ENCODE measurements around the gene EN2. TPM values are rescaled to one million over a fixed set of nuclear protein-coding genes. Genes with fewer than 3 reads are reported as not detected.
A peak's percentile ranks its signal among the peaks of the same experiment; 100 is the strongest.

The EN2 gene
- polyA plus RNA-seq, 2 of the 4 experiments (the other 2 are of a cell fraction) = 0.53 to 0.54 TPM

- 75% methylated on average over 23 of the region's 26 CpGs for WGBS (ENCODE audit: missing lambda C conversion rate)
- H3K27ac ChIP-seq = no peak overlapping the region
- FAIRE-seq (no peak), ATAC-seq (peak in 1 of 2 experiments; percentile 53; a peak in 2 of 6 replicates), DNase-seq (ENCODE audit: low read depth in 1 of 2, low spot score in 1 of 2) (no peak)
- no peaks in the 10 kb centered on the region for H3K9me3 ChIP-seq
- ChIA-PET POLR2A (no interaction called here), CTCF (interaction anchor here (0.6 to 1.0 kb wide), 2 partner anchors 10 to 18 kb away, joined by 3 to 4 read pairs; no protein-coding TSS in a partner anchor)
- H3K4me1 ChIP-seq = no peaks in the 10 kb centered on the region
- no peak overlapping the region for H3K4me3 ChIP-seq
- no peak overlapping the region for H3K4me2 ChIP-seq
- no peak for TF ChIP-seq EHMT2 (IDR thresholded peaks at IDR 0.05; ENCODE audit: low read depth)
- TF ChIP-seq, protein P1, sequence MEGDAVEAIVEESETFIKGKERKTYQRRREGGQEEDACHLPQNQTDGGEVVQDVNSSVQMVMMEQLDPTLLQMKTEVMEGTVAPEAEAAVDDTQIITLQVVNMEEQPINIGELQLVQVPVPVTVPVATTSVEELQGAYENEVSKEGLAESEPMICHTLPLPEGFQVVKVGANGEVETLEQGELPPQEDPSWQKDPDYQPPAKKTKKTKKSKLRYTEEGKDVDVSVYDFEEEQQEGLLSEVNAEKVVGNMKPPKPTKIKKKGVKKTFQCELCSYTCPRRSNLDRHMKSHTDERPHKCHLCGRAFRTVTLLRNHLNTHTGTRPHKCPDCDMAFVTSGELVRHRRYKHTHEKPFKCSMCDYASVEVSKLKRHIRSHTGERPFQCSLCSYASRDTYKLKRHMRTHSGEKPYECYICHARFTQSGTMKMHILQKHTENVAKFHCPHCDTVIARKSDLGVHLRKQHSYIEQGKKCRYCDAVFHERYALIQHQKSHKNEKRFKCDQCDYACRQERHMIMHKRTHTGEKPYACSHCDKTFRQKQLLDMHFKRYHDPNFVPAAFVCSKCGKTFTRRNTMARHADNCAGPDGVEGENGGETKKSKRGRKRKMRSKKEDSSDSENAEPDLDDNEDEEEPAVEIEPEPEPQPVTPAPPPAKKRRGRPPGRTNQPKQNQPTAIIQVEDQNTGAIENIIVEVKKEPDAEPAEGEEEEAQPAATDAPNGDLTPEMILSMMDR (IDR thresholded peaks at IDR 0.05) = no peak
- TF ChIP-seq GATA3 (IDR thresholded peaks at IDR 0.05; ENCODE audit: borderline replicate concordance) = no peak
- no peak for TF ChIP-seq NPAS2 (CRISPR knock-in tag; IDR thresholded peaks at IDR 0.05; ENCODE audit: borderline replicate concordance)
These were observed 39.4 kb downstream of the EN2 start for GRCh38 chr7:155497149-155497901.

DNA sequence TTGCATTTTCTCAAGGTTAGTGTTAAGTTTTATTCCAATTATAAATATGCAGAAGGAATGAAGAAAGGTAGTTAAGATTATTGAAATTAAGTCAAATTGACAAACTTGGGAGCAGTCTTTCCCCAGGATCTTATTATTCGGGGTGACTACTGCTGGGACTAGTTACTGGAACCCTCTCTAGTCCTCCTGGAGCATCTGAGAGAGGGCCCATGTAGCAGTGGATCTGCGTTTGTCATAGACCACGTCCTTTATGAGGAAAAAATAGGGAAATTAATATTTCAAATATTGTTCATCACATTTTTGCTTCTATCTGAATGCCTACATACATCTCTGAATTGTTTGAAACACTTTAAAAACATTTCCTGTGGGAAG is 47.5 kb downstream of the EN2 start:
- CTCF ChIA-PET = no interaction called here

GRCh38 chr7:155506854-155507337 is 49.0 kb downstream of the EN2 start:
- WGBS (ENCODE audit: missing lambda C conversion rate) = 29% methylated on average over 14 of the region's 14 CpGs
- no peak for FAIRE-seq
- ATAC-seq = peak; percentile 34 to 59; a peak in 2 of 6 replicates
- ChIA-PET CTCF (interaction anchor here (0.8 to 1.0 kb wide), 3 partner anchors 9 to 600 kb away, joined by 3 read pairs; no protein-coding TSS in a partner anchor), POLR2A (no interaction called here)
- Histone ChIP-seq H3K4me1 (no peaks in the 10 kb centered on the region), H3K9me3 (no peaks in the 10 kb centered on the region), H3K27ac (no peak overlapping the region), H3K4me3 (no peak overlapping the region), H3K4me2 (peak overlapping the region; percentile 41)
- TF ChIP-seq CBX8 (IDR thresholded peaks at IDR 0.05) = peak; percentile 83; the same call in 1 of the 2 replicates
- no peak for TF ChIP-seq NPAS2 (CRISPR knock-in tag; IDR thresholded peaks at IDR 0.05; ENCODE audit: borderline replicate concordance)
- TF ChIP-seq RNF2 (IDR thresholded peaks at IDR 0.05; ENCODE audit: borderline replicate concordance, low read depth) = peak; percentile 77
- DNase-seq (ENCODE audit: low read depth in 1 of 2, low spot score in 1 of 2) = peak in 1 of 2 experiments; percentile 17

More for the DNA sequence above, 47.5 kb downstream of the EN2 start:
- WGBS (ENCODE audit: missing lambda C conversion rate) = 1% methylated on average over 3 of the region's 3 CpGs
- FAIRE-seq (no peak), DNase-seq (ENCODE audit: low read depth in 1 of 2, low spot score in 1 of 2) (no peak), ATAC-seq (no peak)
- no peak overlapping the region for H3K27ac ChIP-seq
- H3K4me1 ChIP-seq = no peaks in the 10 kb centered on the region
- H3K9me3 ChIP-seq = no peaks in the 10 kb centered on the region
- no peak overlapping the region for H3K4me3 ChIP-seq
- TF ChIP-seq BCL3 (IDR thresholded peaks at IDR 0.05) (no peak), FOXS1 (CRISPR knock-in tag; IDR thresholded peaks at IDR 0.05) (no peak), RARB (CRISPR knock-in tag; IDR thresholded peaks at IDR 0.05) (no peak), FOSB (CRISPR knock-in tag; IDR thresholded peaks at IDR 0.05) (no peak), NFE2L2 (conservative IDR thresholded peaks at IDR 0.05; ENCODE audit: low read length) (no peak), RNF2 (IDR thresholded peaks at IDR 0.05; ENCODE audit: borderline replicate concordance, low read depth) (0 out of 2 replicates have a peak, but pooled peaks have one; percentile 29)
- TF ChIP-seq, protein P2, sequence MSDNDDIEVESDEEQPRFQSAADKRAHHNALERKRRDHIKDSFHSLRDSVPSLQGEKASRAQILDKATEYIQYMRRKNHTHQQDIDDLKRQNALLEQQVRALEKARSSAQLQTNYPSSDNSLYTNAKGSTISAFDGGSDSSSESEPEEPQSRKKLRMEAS (IDR thresholded peaks at IDR 0.05) = no peak
- POLR2A ChIA-PET = no interaction called here
- no peak overlapping the region for H3K4me2 ChIP-seq

DNA sequence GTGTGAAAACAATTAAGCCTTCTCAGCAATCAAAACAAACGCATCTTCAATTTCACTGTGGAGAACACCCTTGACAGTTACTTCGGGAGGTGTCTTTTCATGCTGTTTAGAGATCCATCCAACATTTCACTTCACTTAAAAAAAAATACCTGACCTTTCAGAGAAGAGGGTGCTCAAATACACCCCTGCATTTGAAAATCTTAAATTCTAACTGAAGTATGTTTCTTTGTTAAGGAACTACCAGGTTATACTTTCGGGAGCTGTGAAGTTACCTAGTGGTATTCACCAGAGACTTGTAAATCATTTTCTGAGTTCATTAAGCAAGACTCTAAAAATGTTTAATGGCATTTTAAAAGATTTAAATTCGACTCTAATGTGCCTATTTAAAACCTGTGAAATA is 49.6 kb downstream of the EN2 start:
- DNase-seq (ENCODE audit: low read depth in 1 of 2, low spot score in 1 of 2) (no peak), FAIRE-seq (no peak), ATAC-seq (no peak)
- Histone ChIP-seq H3K4me1 (no peaks in the 10 kb centered on the region), H3K27ac (no peak overlapping the region), H3K4me3 (no peak overlapping the region), H3K4me2 (no peak overlapping the region), H3K9me3 (no peaks in the 10 kb centered on the region)
- ChIA-PET POLR2A (no interaction called here), CTCF (interaction anchor here (0.9 to 1.0 kb wide), 2 partner anchors 10 to 259 kb away, joined by 3 read pairs; no protein-coding TSS in a partner anchor)
- peak; percentile 30 for TF ChIP-seq ZFP36 (IDR thresholded peaks at IDR 0.05; ENCODE audit: borderline replicate concordance, partially characterized antibody)
- TF ChIP-seq KDM1A (IDR thresholded peaks at IDR 0.05; ENCODE audit: low read depth) = no peak
- WGBS (ENCODE audit: missing lambda C conversion rate) = 28% methylated on average over 4 of the region's 4 CpGs
